ENCODE data around the gene PTS.

PTS gene

DNA sequence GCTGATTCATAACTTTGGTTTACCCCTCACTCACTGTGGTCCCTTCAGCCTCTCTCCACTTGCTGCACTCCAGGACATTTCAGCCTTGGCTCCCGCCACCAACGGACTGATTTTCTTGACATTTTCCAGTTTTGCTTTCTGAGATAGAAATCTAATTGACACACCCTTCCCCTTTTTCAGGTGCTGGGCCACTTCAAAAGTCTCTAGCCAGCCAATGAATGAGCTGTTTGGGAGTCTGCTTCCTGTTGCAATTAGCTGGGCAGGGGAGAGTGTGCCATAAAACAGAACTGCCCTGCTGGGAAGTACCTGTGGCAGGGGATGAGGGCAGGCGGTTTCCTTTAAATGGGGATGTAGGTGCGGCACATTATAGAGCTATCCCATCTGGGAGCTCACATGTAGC lies 55.5 kb downstream of the PTS start:
- Histone ChIP-seq H3K4me3 (ENCODE audit: low read length) (no peak overlapping the region), H3K9me3 (ENCODE audit: insufficient read depth, low read depth, low read length) (no peaks in the 10 kb centered on the region), H3K27me3 (ENCODE audit: insufficient read depth, low read length) (no peaks in the 10 kb centered on the region; the same call in none of the 2 replicates), H3K36me3 (ENCODE audit: insufficient read depth, low read depth, low read length) (no peaks in the 10 kb centered on the region), H3K4me1 (ENCODE audit: insufficient read depth, low read length) (no peaks in the 10 kb centered on the region; the same call in 1 of the 2 replicates), H3K27ac (ENCODE audit: low read length) (no peak overlapping the region), H3K9ac (ENCODE audit: low read depth, low read length) (no peak overlapping the region)
